GM18951 (cell line): ENCODE results near the gene NME1.

Experiments used
- POLR2A ChIP-seq: IDR thresholded peaks from 4 replicates; pipeline ENCODE4 v1.6.1; 2011; ENCODE audit warnings: mild to moderate bottlenecking; ENCODE audit not compliant: insufficient read length, insufficient read depth; ENCODE audit errors: extremely low read depth
- in situ Hi-C: fragments of 300-500 bp; cut with MboI; formaldehyde crosslinking; loops from one replicate; pipeline ENCODE4 v1.12.0; 2022; ENCODE audit warnings: low sequenced_read_pairs, mixed read lengths, inconsistent platforms; ENCODE audit not compliant: unreplicated experiment

Gene NME1

DNA sequence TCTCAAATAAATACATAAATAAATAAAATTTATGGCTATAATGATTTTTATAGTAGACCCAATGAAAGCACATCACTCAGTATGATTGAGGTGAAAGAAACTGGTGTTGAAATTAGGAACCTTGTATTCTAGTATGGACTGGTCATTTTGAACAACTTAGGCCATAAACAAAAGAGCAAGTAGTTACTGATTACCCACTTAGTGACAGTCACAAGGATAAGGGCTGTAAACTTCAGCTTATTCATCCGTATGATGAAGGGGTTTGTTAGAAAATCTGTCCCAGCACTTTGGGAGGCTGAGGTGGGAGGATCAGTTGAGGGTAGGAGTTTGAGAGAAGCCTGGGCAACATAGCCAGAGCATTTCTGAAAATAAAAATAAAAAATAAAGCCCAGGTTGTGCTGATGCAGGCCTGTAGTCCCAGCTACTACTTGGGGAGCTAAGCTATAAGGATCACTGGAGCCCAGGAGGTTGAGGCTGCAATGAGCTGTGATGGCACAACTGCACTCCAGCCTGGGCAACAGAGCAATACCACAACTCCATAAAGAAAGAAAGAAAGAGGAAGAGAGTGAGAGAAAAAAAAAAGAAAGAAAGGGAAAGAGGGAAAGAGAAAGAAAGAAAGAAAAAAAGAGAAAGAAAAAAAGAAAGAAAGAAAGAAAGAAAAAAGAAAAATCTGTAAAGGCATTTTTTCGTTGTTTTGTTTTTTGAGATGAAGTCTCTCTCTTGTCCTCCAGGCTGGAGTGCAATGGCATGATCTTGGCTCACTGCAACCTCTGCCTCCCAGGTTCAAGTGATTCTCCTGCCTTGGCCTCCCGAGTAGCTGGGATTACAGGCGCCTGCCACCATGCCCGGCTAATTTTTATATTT, 28.5 kb upstream of the NME1 start:
- no peak for TF ChIP-seq POLR2A
- in situ Hi-C loops: no loop called here

DNA sequence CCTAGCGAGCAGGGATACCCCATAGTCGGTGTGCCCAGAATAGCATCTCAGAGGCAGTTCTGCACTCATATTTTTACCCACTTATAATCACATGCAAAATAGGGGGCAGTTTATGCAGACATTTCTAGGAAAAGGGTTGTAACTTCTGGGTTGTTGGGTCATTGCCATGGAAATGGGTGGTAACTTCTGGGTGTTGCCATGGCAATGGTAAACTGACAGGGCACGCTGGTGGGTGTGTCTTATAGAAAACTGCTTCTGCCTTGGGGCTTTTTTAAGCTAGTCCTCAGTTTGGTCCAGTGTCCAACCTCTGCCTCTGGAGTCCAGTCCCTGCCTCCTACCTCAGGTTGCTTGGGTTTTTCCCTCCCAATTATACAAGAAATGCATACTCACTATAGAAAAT, 25.3 kb upstream of the NME1 start:
- no peak for TF ChIP-seq POLR2A
- in situ Hi-C loops: no loop called here

DNA sequence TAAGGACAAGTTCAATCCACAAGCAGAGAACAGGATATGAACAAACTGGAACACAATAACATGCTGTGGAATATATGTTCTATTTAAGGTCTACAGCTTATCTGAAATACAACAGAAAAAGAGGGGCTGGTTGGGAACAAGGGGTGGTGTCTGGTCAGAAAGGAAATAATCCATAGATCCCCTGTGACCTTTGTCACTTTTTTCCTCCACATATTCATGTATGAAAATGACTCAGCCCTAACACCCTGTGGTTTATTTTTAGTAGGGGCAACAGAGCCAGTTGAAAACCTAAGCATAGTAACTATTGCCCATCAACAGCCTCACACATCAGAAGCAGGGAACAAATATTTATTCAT, 20.4 kb upstream of the NME1 start:
- in situ Hi-C loops: no loop called here
- TF ChIP-seq POLR2A: no peak

DNA sequence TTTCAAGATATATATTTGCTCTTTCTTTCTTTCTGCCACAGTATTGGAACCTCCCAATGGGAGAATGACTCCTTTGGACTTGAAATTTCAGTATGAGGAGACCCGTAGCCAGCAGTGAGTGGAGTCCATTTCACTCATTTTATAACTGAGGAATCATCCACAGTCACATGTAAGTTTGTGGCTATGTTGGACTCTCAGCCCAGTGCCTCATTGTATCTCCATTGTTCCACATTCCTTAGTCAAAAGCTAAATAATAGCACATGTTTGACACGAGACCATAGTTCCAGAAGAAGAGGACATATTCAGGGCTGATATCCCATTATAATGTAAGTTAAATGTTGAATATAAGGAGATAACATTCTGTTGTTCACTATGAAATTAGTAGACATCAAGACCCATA, 20.0 kb upstream of the NME1 start:
- no peak for TF ChIP-seq POLR2A
- in situ Hi-C loops: no loop called here

DNA sequence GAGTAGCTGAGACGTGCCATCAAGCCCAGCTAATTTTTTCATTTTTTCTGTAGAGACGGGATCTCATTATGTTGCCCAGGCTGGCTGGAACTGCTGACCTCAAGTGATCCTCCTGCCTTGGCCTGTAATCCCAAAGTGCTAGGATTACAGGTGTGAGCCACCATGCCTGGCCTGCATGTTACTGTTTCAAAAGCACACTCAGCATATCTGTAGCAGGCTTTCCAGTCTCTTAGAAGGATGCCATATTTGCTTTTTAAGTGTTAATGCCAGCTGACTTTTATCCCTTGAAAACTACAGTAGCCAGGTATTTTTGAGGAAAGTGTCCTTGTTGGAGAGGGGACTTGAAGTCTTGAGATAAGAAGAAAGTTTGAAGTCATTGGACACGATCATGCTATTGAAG, 17.4 kb upstream of the NME1 start:
- TF ChIP-seq POLR2A: no peak
- in situ Hi-C loops: no loop called here

DNA sequence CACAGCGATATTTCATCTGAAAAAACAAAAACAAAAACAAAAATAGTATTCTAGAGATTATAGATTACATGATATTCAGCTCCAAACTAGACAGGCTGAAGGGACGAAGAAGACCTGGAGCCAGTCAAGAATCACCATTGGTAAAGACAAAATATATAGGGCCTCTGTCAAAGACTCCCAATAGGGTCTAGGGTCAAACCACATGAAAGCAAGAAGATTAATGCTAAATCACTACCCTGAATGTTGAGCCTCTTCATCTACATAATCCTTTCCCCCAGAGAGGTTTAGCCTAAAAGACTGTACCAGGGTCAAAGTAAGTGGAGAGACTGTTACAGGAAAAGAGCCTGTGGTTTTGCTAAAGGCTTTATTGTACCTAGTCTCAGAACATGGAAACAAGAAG, 10.8 kb upstream of the NME1 start:
- in situ Hi-C loops: loop anchor here (5.0 kb wide), 1 partner anchor 140 kb away; no protein-coding TSS in a partner anchor
- TF ChIP-seq POLR2A: no peak

DNA sequence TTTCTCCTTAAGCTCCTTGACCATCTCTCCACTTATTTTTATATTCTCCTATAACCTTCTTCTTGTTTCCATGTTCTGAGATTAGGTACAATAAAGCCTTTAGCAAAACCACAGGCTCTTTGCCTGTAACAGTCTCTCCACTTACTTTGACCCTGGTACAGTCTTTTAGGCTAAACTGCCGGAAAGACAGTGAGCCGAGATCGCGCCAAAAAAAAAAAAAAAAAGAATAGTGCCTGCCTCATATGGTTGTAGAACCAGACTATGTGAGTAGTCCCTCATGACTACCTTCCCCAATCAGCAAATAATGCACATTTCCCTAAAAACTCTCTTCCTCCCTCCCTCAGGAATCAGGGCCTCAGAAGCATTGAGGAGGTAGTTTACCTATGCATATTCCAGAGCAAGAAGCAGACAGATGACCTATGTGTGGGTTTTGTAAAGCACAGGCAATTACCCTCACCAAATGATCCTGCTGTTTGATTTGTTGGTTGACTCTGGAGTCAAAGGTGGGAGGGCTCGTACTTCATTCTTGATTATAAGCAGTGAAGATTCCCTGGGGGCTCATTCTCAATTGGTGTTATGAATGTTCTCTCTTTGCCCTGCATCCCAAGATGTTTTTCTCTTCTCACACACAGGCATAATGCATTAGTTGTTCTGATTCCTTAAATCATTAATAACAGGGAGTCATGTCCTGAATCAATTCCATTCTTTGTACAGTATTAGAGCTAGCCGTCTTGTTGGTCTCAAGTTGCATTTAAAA, 8.9 kb upstream of the NME1 start:
- TF ChIP-seq POLR2A: no peak
- in situ Hi-C loops: loop anchor here (5.0 kb wide), 1 partner anchor 142 kb away; no protein-coding TSS in a partner anchor

DNA sequence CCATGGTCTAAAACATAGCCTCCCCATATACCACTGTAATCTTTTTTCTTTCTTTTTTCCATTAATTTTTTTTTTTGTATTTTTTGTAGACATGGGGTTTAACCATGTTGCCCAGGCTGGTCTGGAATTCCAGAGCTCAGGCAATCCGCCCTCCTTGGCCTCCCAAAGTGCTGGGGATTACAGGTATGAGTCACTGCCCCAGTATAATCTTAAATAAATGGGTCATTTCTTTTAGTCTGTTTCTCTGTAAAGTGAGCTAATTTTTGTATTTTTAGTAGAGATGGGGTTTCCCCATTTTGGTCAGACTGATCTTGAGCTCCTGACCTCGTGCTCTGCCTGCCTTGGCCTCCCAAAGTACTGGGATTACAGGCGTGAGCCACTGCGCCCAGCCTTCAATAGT, 5.7 kb upstream of the NME1 start:
- no peak for TF ChIP-seq POLR2A
- in situ Hi-C loops: no loop called here

DNA sequence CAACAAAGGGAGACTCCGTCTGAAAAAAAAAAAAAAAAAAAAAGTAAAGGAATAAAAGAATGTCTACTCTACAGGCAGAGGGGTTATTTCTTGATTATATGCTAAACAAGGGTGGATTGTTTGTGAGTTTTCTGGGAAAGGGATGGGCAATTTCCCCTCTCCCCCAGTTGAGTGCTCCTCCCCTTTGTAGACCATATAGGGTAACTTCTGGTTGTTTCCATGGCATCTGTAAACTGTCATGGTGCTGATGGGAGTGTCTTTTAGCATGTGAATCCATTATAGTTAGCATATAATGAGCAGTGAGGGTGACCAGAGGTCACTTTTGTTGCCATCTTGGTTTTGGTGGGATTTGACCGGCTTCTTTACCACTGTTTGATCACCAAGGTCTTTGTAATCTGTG, 4.2 kb upstream of the NME1 start:
- in situ Hi-C loops: no loop called here
- no peak for TF ChIP-seq POLR2A

DNA sequence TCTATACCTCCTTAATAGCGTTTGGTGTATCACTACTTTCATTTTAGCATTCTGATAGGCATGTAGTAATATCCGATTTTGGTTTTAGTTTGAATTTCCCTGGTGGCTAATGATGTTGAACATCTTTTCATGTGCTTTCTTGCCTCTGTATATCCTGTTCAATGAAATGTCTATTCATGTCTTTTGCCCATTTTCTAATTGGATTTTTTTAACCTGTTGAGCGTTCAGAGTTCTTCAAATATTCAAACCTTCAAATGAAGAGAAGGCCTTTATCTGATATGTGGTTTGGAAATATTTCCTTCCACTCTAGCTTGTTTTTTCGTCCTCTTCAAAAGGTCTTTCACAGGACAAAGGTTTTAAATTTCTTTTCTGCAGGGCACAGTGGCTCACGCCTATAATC, 2.4 kb upstream of the NME1 start:
- in situ Hi-C loops: no loop called here
- TF ChIP-seq POLR2A: no peak

DNA sequence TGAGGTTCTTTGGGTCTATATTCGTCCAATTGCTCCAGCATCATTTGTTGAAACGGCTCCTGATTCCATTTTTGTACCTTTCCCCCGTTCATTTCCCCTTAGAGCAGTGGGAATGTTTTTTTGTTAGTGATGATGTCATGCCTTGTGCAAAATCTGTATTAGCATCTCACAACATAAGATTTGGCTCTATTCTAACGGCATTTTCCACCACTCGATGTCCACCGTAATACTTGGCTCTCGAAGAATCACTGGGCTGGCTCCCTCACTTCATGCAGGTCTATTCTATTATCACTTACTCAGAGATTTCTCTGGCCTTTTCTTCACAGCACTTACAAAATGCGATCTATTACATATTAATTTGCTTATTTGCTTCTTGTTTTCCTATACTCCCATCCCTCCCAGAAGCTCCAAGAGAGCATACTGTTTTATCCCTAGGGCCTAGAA, 571 bp upstream of the NME1 start:
- no peak for TF ChIP-seq POLR2A
- in situ Hi-C loops: no loop called here

DNA sequence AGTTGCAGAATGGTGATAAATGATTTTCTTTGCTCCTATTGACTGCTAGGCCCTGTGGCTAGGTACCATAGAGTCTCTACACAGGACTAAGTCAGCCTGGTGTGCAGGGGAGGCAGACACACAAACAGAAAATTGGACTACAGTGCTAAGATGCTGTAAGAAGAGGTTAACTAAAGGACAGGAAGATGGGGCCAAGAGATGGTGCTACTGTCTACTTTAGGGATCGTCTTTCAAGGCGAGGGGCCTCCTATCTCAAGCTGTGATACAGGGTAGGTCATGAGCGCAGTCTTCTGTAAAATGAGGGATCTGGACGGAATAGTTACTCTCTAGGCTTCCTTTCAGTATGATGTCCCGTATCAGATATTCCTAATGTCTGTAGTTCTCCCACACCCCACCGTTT, 817 bp downstream of the NME1 start:
- in situ Hi-C loops: no loop called here
- no peak for TF ChIP-seq POLR2A

DNA sequence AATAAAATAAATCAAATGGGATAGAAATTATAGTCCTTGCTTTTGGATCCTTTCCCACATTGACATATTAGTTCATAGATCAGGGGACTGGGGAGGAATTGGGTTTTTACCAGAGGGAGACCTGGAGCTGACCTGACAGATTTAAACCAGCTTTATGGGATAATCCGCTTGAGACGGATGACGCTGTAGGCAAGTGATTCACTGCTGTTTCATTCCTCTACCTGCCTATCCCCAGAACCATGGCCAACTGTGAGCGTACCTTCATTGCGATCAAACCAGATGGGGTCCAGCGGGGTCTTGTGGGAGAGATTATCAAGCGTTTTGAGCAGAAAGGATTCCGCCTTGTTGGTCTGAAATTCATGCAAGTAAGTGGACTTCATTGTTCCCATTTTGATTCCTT, 2.1 kb downstream of the NME1 start:
- TF ChIP-seq POLR2A: no peak
- in situ Hi-C loops: no loop called here

DNA sequence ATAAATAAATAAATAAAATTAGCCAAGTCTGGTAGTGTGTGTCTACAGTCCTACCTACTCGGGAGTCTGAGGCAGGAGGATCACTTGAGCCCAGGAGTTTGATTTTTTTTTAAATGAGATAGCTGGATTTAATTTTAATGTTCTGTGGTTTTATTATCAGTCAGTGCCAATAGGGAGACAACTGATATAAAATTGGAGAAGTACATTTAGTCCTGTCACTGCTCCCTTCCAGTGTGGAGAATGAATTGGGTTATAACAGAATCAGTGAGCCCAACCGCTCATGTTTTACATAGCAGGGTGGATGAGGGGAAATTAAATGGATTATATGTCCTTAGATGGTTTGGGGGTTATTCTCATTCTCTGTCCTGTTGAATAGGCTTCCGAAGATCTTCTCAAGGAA, 6.2 kb downstream of the NME1 start:
- TF ChIP-seq POLR2A: no peak
- in situ Hi-C loops: no loop called here
